GM21528 (cell line): ENCODE measurements around the gene KIF5A.

Source experiments
- ATAC-seq: cut with Tn5 transposase; IDR thresholded peaks from one replicate; pipeline ENCODE4 v1.9.1; 2021; ENCODE audit warnings: mild to moderate bottlenecking, moderate library complexity; ENCODE audit not compliant: unreplicated experiment, low FRiP score

KIF5A gene

GRCh38 chr12:57626921-57627445 is 77.1 kb downstream of the KIF5A start:
- ATAC-seq, result no peak

GRCh38 chr12:57627501-57628279 is 77.8 kb downstream of the KIF5A start:
- ATAC-seq, result no peak

- ATAC-seq, result no peak
Measured at GRCh38 chr12:57628280-57629191, 78.7 kb downstream of the KIF5A start.

- ATAC-seq, result no peak
Measured at GRCh38 chr12:57629897-57630471, 80.1 kb downstream of the KIF5A start.

- no peak for ATAC-seq
Measured at GRCh38 chr12:57630891-57631433, 81.1 kb downstream of the KIF5A start.

GRCh38 chr12:57631566-57632072 is 81.8 kb downstream of the KIF5A start:
- ATAC-seq, result no peak

- no peak for ATAC-seq
Measured at GRCh38 chr12:57632073-57632957, 82.5 kb downstream of the KIF5A start.

- ATAC-seq, result peak; percentile 67
Measured at GRCh38 chr12:57632958-57633840, 83.4 kb downstream of the KIF5A start, which contains the start of gene B4GALNT1. TSS of gene B4GALNT1 (minus strand) at chr12:57633201. CDS start at chr12:57632132, 1,069 bp downstream.
